NCI-H2107 treated with DMSO at 0.1 percent for 48 hours (cell line): ENCODE data around the gene RELCH.

ENCODE experiments used
- DNase-seq: peaks from one replicate; lab custom pipeline; 2025; ENCODE audit not compliant: unreplicated experiment; lab: John Stamatoyannopoulos, UW

The RELCH gene

GRCh38 chr18:62189208-62189607, 2.2 kb downstream of the RELCH start:
- DNase-seq: no peak

GRCh38 chr18:62196079-62196478, 9.0 kb downstream of the RELCH start:
- no peak for DNase-seq

GRCh38 chr18:62196980-62197379, 9.9 kb downstream of the RELCH start:
- peak; percentile 34 for DNase-seq

- DNase-seq: no peak
Measured at GRCh38 chr18:62198259-62198658, 11.2 kb downstream of the RELCH start.

- DNase-seq: no peak
Measured at GRCh38 chr18:62199629-62200028, 12.6 kb downstream of the RELCH start.

- DNase-seq: no peak
Measured at GRCh38 chr18:62200121-62200914, 13.3 kb downstream of the RELCH start.

GRCh38 chr18:62201870-62202269, 14.8 kb downstream of the RELCH start:
- DNase-seq: no peak

- no peak for DNase-seq
Measured at GRCh38 chr18:62205824-62206223, 18.8 kb downstream of the RELCH start.

GRCh38 chr18:62206593-62206992, 19.5 kb downstream of the RELCH start:
- no peak for DNase-seq

GRCh38 chr18:62209046-62209445, 22.0 kb downstream of the RELCH start:
- DNase-seq: no peak

GRCh38 chr18:62210138-62210537, 23.1 kb downstream of the RELCH start:
- DNase-seq: no peak

- DNase-seq: no peak
Measured at GRCh38 chr18:62211325-62211828, 24.3 kb downstream of the RELCH start.

- DNase-seq: no peak
Measured at GRCh38 chr18:62214790-62215189, 27.7 kb downstream of the RELCH start.

- DNase-seq: no peak
Measured at GRCh38 chr18:62224229-62224628, 37.2 kb downstream of the RELCH start.

GRCh38 chr18:62226047-62226446, 39.0 kb downstream of the RELCH start:
- no peak for DNase-seq

- DNase-seq: no peak
Measured at GRCh38 chr18:62236252-62236651, 49.2 kb downstream of the RELCH start.

- DNase-seq: no peak
Measured at GRCh38 chr18:62239475-62239874, 52.4 kb downstream of the RELCH start.

GRCh38 chr18:62242955-62243354, 55.9 kb downstream of the RELCH start:
- no peak for DNase-seq

- no peak for DNase-seq
Measured at GRCh38 chr18:62245177-62245576, 58.1 kb downstream of the RELCH start.

- DNase-seq: no peak
Measured at GRCh38 chr18:62245699-62246098, 58.6 kb downstream of the RELCH start.

- DNase-seq: no peak
Measured at GRCh38 chr18:62248313-62248712, 61.3 kb downstream of the RELCH start.

- DNase-seq: peak; percentile 79
Measured at GRCh38 chr18:62249478-62250097, 62.5 kb downstream of the RELCH start.
